WTC11 (cell line): ENCODE measurements around the gene PTGER3. TPM values are rescaled to one million over a fixed set of nuclear protein-coding genes. Genes with fewer than 3 reads are reported as not detected.
A peak's percentile ranks its signal among the peaks of the same experiment; 100 is the strongest.

ENCODE experiments used
- ATAC-seq: fragments of 200-7000 bp; cut with Tn5 transposase; 2 replicates; pipeline ENCODE4 v1.10.0; 2021; ENCODE audit warnings: mild to moderate bottlenecking, moderate library complexity
- Bru-seq: library from RNA; stranded (reverse); fragments of 400-500 nt; gene quantifications from one replicate; lab custom pipeline; 2021; lab: Mats Ljungman, UMichigan
- CTCF ChIA-PET: fragments of 300-600 bp; sonication (Branson Sonifier 250); formaldehyde crosslinking; loops from one replicate; lab custom pipeline; 2021; ENCODE audit warnings: antibody characterized with exemption; lab: Charles Lee
- POLR2A ChIA-PET: fragments of 350-600 bp; sonication (Branson Sonifier 250); formaldehyde crosslinking; loops from one replicate; lab custom pipeline; 2021; ENCODE audit warnings: antibody characterized with exemption; lab: Charles Lee
- DNase-seq: peaks from one replicate; pipeline ENCODE4 v3.0.0; 2021; ENCODE audit warnings: low spot score
- H3K27ac Mint-ChIP-seq: 2 replicates; pipeline ENCODE4 v1.8.0; 2021; ENCODE audit warnings: mixed read lengths
- H3K27me3 Mint-ChIP-seq: 2 replicates; pipeline ENCODE4 v1.8.0; 2021; ENCODE audit warnings: low read depth, mild to moderate bottlenecking, moderate library complexity, mixed read lengths
- H3K36me3 Mint-ChIP-seq: 2 replicates; pipeline ENCODE4 v1.8.0; 2021; ENCODE audit warnings: mixed read lengths
- H3K4me1 Mint-ChIP-seq: 2 replicates; pipeline ENCODE4 v1.8.0; 2022; ENCODE audit warnings: mixed read lengths
- H3K4me3 Mint-ChIP-seq: 2 replicates; pipeline ENCODE4 v1.8.0; 2021; ENCODE audit warnings: mild to moderate bottlenecking, moderate library complexity, mixed read lengths
- H3K9me3 Mint-ChIP-seq: 2 replicates; pipeline ENCODE4 v1.8.0; 2021; ENCODE audit warnings: mixed read lengths
- ATF3 ChIP-seq: sonication (generic); formaldehyde crosslinking; conservative IDR thresholded peaks from 2 replicates; pipeline ENCODE4 v1.8.1; 2022; ENCODE audit warnings: mild to moderate bottlenecking, missing genetic modification reagents
- CBFB ChIP-seq: sonication (generic); formaldehyde crosslinking; IDR thresholded peaks from 2 replicates; pipeline ENCODE4 v1.8.1; 2022; ENCODE audit warnings: mild to moderate bottlenecking, low read depth, missing genetic modification reagents
- ETV6 ChIP-seq: sonication (generic); formaldehyde crosslinking; IDR thresholded peaks from 2 replicates; pipeline ENCODE4 v1.8.1; 2022; ENCODE audit warnings: mild to moderate bottlenecking, missing genetic modification reagents
- FOXK1 ChIP-seq: sonication (generic); formaldehyde crosslinking; IDR thresholded peaks from 2 replicates; pipeline ENCODE4 v1.8.0; 2022; ENCODE audit warnings: mild to moderate bottlenecking, moderate library complexity, missing genetic modification reagents
- FOXP4 ChIP-seq: sonication (generic); formaldehyde crosslinking; IDR thresholded peaks from 2 replicates; pipeline ENCODE4 v1.8.0; 2022; ENCODE audit warnings: mild to moderate bottlenecking, missing genetic modification reagents
- HMGA2 ChIP-seq: fragments of 250-450 bp; sonication (Bioruptor Pico); IDR thresholded peaks from 2 replicates; pipeline ENCODE4 v1.4.0; 2021; ENCODE audit warnings: mild to moderate bottlenecking, moderate library complexity
- IRF1 ChIP-seq: sonication (generic); formaldehyde crosslinking; IDR thresholded peaks from 2 replicates; pipeline ENCODE4 v1.8.0; 2023; ENCODE audit warnings: missing genetic modification reagents
- MYBL2 ChIP-seq: sonication (generic); formaldehyde crosslinking; IDR thresholded peaks from 2 replicates; pipeline ENCODE4 v1.8.1; 2023; ENCODE audit warnings: mild to moderate bottlenecking, moderate library complexity, missing genetic modification reagents
- NR3C1 ChIP-seq: sonication (generic); formaldehyde crosslinking; conservative IDR thresholded peaks from 2 replicates; pipeline ENCODE4 v1.8.1; 2023; ENCODE audit warnings: low read depth, mild to moderate bottlenecking, missing genetic modification reagents
- SMAD4 ChIP-seq: sonication (generic); formaldehyde crosslinking; IDR thresholded peaks from 2 replicates; pipeline ENCODE4 v1.8.0; 2022; ENCODE audit warnings: mild to moderate bottlenecking, missing genetic modification reagents
- SOX15 ChIP-seq: fragments of 250-450 bp; sonication (Bioruptor Pico); IDR thresholded peaks from 2 replicates; pipeline ENCODE4 v1.9.0; 2021; ENCODE audit warnings: mild to moderate bottlenecking
- USF2 ChIP-seq: sonication (generic); formaldehyde crosslinking; IDR thresholded peaks from 2 replicates; pipeline ENCODE4 v1.8.1; 2023; ENCODE audit warnings: mild to moderate bottlenecking, missing genetic modification reagents, moderate library complexity
- ZBTB21 ChIP-seq: sonication (generic); formaldehyde crosslinking; IDR thresholded peaks from 2 replicates; pipeline ENCODE4 v1.8.1; 2023; ENCODE audit warnings: mild to moderate bottlenecking, missing genetic modification reagents, borderline replicate concordance
- ZBTB43 ChIP-seq: sonication (generic); formaldehyde crosslinking; IDR thresholded peaks from 2 replicates; pipeline ENCODE4 v1.8.1; 2023; ENCODE audit warnings: mild to moderate bottlenecking, missing genetic modification reagents
- ZNF219 ChIP-seq: sonication (generic); formaldehyde crosslinking; IDR thresholded peaks from 2 replicates; pipeline ENCODE4 v1.8.0; 2023; ENCODE audit warnings: missing genetic modification reagents, mild to moderate bottlenecking, borderline replicate concordance
- long read RNA-seq, 3 experiments: library from RNA in 1 of 3; library from capped mRNA in 1 of 3; library from polyadenylated mRNA in 1 of 3; unstranded in 2 of 3; stranded (forward) in 1 of 3; transcript quantifications; one replicate each; pipeline ENCODE4 v2.0.0, GENCODE V29; 2021
- total RNA-seq: library from RNA; stranded (reverse); gene quantifications from 3 replicates; pipeline ENCODE4 v1.2.3, GENCODE V29; 2021
- TF ChIP-seq, protein P1 (sequence below): sonication (generic); formaldehyde crosslinking; IDR thresholded peaks from 2 replicates; pipeline ENCODE4 v1.8.0; 2023; ENCODE audit warnings: missing genetic modification reagents, mild to moderate bottlenecking, borderline replicate concordance
- TF ChIP-seq, protein P2 (sequence below): sonication (generic); formaldehyde crosslinking; IDR thresholded peaks from 2 replicates; pipeline ENCODE4 v1.8.0; 2022; ENCODE audit warnings: mild to moderate bottlenecking, missing genetic modification reagents

Gene PTGER3
- total RNA-seq (0.46 to 0.66 TPM (median 0.50 TPM) in 3 replicates), Bru-seq, nascent RNA (percentile 13 among the genes with signal in this experiment)
- long read RNA-seq, experiment 1 = 0 reads
- long read RNA-seq, experiment 2 = 0 reads
- long read RNA-seq, experiment 3 = 0 reads

- H3K36me3 Mint-ChIP-seq = no peaks in the 10 kb centered on the region
- ChIA-PET POLR2A (no interaction called here), CTCF (interaction anchor here (1.0 to 1.2 kb wide), 2 partner anchors 82 to 363 kb away, joined by 3 to 5 read pairs; no protein-coding TSS in a partner anchor)
- peaks cover 9% of the 10 kb centered on the region; the same call in 1 of the 2 replicates for H3K4me1 Mint-ChIP-seq
- peaks cover 43% of the 10 kb centered on the region for H3K27me3 Mint-ChIP-seq
- H3K9me3 Mint-ChIP-seq = no peaks in the 10 kb centered on the region
- peak within 1 kb of the TSS; percentile 77 for H3K4me3 Mint-ChIP-seq
- TF ChIP-seq CBFB = no peak
- 0 out of 2 replicates have a peak, but pooled peaks have one; percentile 9 for TF ChIP-seq ETV6 (CRISPR knock-in tag)
- TF ChIP-seq, protein P1, sequence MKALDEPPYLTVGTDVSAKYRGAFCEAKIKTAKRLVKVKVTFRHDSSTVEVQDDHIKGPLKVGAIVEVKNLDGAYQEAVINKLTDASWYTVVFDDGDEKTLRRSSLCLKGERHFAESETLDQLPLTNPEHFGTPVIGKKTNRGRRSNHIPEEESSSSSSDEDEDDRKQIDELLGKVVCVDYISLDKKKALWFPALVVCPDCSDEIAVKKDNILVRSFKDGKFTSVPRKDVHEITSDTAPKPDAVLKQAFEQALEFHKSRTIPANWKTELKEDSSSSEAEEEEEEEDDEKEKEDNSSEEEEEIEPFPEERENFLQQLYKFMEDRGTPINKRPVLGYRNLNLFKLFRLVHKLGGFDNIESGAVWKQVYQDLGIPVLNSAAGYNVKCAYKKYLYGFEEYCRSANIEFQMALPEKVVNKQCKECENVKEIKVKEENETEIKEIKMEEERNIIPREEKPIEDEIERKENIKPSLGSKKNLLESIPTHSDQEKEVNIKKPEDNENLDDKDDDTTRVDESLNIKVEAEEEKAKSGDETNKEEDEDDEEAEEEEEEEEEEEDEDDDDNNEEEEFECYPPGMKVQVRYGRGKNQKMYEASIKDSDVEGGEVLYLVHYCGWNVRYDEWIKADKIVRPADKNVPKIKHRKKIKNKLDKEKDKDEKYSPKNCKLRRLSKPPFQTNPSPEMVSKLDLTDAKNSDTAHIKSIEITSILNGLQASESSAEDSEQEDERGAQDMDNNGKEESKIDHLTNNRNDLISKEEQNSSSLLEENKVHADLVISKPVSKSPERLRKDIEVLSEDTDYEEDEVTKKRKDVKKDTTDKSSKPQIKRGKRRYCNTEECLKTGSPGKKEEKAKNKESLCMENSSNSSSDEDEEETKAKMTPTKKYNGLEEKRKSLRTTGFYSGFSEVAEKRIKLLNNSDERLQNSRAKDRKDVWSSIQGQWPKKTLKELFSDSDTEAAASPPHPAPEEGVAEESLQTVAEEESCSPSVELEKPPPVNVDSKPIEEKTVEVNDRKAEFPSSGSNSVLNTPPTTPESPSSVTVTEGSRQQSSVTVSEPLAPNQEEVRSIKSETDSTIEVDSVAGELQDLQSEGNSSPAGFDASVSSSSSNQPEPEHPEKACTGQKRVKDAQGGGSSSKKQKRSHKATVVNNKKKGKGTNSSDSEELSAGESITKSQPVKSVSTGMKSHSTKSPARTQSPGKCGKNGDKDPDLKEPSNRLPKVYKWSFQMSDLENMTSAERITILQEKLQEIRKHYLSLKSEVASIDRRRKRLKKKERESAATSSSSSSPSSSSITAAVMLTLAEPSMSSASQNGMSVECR = 0 out of 2 replicates have a peak, but pooled peaks have one; percentile 12
- TF ChIP-seq MYBL2 = peak; percentile 7; the same call in 1 of the 2 replicates
- no peak within 1 kb of the TSS for H3K27ac Mint-ChIP-seq
- DNase-seq (peak; percentile 69), ATAC-seq (peak; percentile 64)
Observed at GRCh38 chr1:71047635-71048607, at the start of gene PTGER3. TSS of gene PTGER3 (minus strand) at chr1:71047816. CDS start at chr1:71047577, 239 bp downstream.

DNA sequence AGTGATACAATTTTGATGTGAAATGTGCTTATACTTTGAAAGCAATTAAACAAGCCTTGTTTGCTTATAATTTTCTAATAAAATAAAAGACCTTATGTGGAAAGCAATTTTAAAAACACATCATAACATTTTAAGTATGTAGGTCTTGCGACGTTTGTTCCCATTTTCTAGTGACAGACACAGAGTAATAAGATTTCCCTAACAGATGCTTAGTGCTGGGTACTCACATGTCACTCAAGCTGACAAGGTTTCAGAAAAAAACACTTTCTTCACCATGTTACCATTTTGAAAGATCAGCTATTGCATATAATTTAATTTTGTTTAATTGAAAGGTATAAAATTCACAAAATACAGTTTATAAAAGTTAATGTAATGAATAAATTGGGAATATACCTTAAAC, 47.3 kb upstream of the PTGER3 start:
- TF ChIP-seq SMAD4 (CRISPR knock-in tag) (no peak), ZNF219 (CRISPR knock-in tag) (no peak), USF2 (CRISPR knock-in tag) (no peak), SOX15 (CRISPR knock-in tag) (no peak)
- CTCF ChIA-PET = interaction anchor here (2.0 kb wide), 1 partner anchor 14 kb away, joined by 5 read pairs; no protein-coding TSS in a partner anchor
- Mint-ChIP-seq H3K4me1 (no peaks in the 10 kb centered on the region), H3K9me3 (no peaks in the 10 kb centered on the region), H3K36me3 (no peaks in the 10 kb centered on the region), H3K27ac (no peak overlapping the region), H3K4me3 (no peak overlapping the region), H3K27me3 (no peaks in the 10 kb centered on the region)
- DNase-seq = no peak
- ATAC-seq = no peak
- POLR2A ChIA-PET = no interaction called here

DNA sequence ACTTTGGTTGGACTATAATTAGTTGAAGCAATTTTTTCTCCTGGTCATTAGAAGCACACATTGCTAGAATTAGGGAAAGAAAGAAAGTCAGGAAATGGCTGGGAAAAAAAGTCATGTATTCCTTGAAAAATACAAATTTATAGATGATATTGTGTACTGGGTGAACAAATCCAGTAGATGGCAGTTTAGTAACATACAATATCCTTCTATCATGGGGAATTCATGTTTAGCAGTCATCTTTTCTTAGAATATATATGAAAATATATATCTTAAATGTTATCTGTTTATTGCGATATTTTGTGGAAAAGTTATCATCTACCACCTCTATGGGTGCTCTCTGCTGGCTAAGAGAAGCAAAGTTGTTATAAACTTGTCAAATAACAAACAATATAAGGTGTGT, 46.3 kb upstream of the PTGER3 start:
- Mint-ChIP-seq H3K27me3 (no peaks in the 10 kb centered on the region), H3K36me3 (no peaks in the 10 kb centered on the region), H3K4me1 (no peaks in the 10 kb centered on the region), H3K9me3 (no peaks in the 10 kb centered on the region), H3K27ac (no peak overlapping the region), H3K4me3 (no peak overlapping the region)
- ATAC-seq = no peak
- CTCF ChIA-PET = no interaction called here
- POLR2A ChIA-PET = no interaction called here
- DNase-seq = no peak
- no peak for TF ChIP-seq FOXP4 (CRISPR knock-in tag)
- no peak for TF ChIP-seq IRF1 (CRISPR knock-in tag)
- TF ChIP-seq USF2 (CRISPR knock-in tag) = no peak
- TF ChIP-seq FOXK1 = no peak
- no peak for TF ChIP-seq ZBTB21 (CRISPR knock-in tag)
- TF ChIP-seq, protein P2, sequence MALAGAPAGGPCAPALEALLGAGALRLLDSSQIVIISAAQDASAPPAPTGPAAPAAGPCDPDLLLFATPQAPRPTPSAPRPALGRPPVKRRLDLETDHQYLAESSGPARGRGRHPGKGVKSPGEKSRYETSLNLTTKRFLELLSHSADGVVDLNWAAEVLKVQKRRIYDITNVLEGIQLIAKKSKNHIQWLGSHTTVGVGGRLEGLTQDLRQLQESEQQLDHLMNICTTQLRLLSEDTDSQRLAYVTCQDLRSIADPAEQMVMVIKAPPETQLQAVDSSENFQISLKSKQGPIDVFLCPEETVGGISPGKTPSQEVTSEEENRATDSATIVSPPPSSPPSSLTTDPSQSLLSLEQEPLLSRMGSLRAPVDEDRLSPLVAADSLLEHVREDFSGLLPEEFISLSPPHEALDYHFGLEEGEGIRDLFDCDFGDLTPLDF (CRISPR knock-in tag) = no peak
- TF ChIP-seq NR3C1 (CRISPR knock-in tag) = no peak
- TF ChIP-seq ZBTB43 (CRISPR knock-in tag) = no peak
- no peak for TF ChIP-seq HMGA2 (CRISPR knock-in tag)
- TF ChIP-seq ATF3 (CRISPR knock-in tag) = no peak
